ENCODE measurements around the gene SV2B.

SV2B gene

GRCh38 chr15:91278951-91279350 lies 178.9 kb downstream of the SV2B start:
- no peak for DNase-seq

- no peak for DNase-seq
Measured at GRCh38 chr15:91279486-91279885, 179.4 kb downstream of the SV2B start.

- no peak for DNase-seq
Measured at GRCh38 chr15:91281947-91282346, 181.9 kb downstream of the SV2B start.

- DNase-seq, result no peak
Measured at GRCh38 chr15:91282486-91282885, 182.4 kb downstream of the SV2B start.

GRCh38 chr15:91283155-91283554 lies 183.1 kb downstream of the SV2B start:
- DNase-seq, result no peak

- DNase-seq, result no peak
Measured at GRCh38 chr15:91284758-91285466, 184.9 kb downstream of the SV2B start.

- no peak for DNase-seq
Measured at GRCh38 chr15:91289324-91289723, 189.3 kb downstream of the SV2B start.

- DNase-seq, result no peak
Measured at GRCh38 chr15:91290553-91290952, 190.5 kb downstream of the SV2B start.

- DNase-seq, result peak; percentile 31
Measured at GRCh38 chr15:91291673-91292072, 191.6 kb downstream of the SV2B start.

GRCh38 chr15:91294344-91294743 lies 194.3 kb downstream of the SV2B start:
- no peak for DNase-seq

- no peak for DNase-seq
Measured at GRCh38 chr15:91294795-91295194, 194.7 kb downstream of the SV2B start.

GRCh38 chr15:91298101-91298500 lies 198.0 kb downstream of the SV2B start:
- DNase-seq, result no peak

- peak; percentile 71 for DNase-seq
Measured at GRCh38 chr15:91302588-91303439, 202.8 kb downstream of the SV2B start.

GRCh38 chr15:91304210-91304609 lies 204.2 kb downstream of the SV2B start:
- no peak for DNase-seq

GRCh38 chr15:91304786-91305185 lies 204.7 kb downstream of the SV2B start:
- no peak for DNase-seq

GRCh38 chr15:91306144-91306543 lies 206.1 kb downstream of the SV2B start:
- no peak for DNase-seq

GRCh38 chr15:91307601-91308000 lies 207.5 kb downstream of the SV2B start:
- DNase-seq, result no peak

- DNase-seq, result no peak
Measured at GRCh38 chr15:91308199-91308598, 208.1 kb downstream of the SV2B start.

- no peak for DNase-seq
Measured at GRCh38 chr15:91308855-91309254, 208.8 kb downstream of the SV2B start.

- no peak for DNase-seq
Measured at GRCh38 chr15:91311986-91312385, 211.9 kb downstream of the SV2B start.

GRCh38 chr15:91316126-91316525 lies 216.1 kb downstream of the SV2B start:
- no peak for DNase-seq

- no peak for DNase-seq
Measured at GRCh38 chr15:91318516-91318915, 218.5 kb downstream of the SV2B start.

- DNase-seq, result no peak
Measured at GRCh38 chr15:91318931-91319330, 218.9 kb downstream of the SV2B start.

- no peak for DNase-seq
Measured at GRCh38 chr15:91319371-91320059, 219.5 kb downstream of the SV2B start.
